Measurements from ENCODE around the gene APIP.

Gene APIP

GRCh38 chr11:34890089-34890488 is 26.1 kb downstream of the APIP start:
- DNase-seq (ENCODE audit: low read depth, low spot score): no peak

- no peak for DNase-seq (ENCODE audit: low read depth, low spot score)
Observed at GRCh38 chr11:34887260-34887659, 28.9 kb downstream of the APIP start.

- DNase-seq (ENCODE audit: low read depth, low spot score): no peak
Observed at GRCh38 chr11:34886609-34887008, 29.6 kb downstream of the APIP start.

GRCh38 chr11:34881900-34882299 is 34.3 kb downstream of the APIP start:
- no peak for DNase-seq (ENCODE audit: low read depth, low spot score)

- no peak for DNase-seq (ENCODE audit: low read depth, low spot score)
Observed at GRCh38 chr11:34877375-34877975, 38.7 kb downstream of the APIP start.

DNA sequence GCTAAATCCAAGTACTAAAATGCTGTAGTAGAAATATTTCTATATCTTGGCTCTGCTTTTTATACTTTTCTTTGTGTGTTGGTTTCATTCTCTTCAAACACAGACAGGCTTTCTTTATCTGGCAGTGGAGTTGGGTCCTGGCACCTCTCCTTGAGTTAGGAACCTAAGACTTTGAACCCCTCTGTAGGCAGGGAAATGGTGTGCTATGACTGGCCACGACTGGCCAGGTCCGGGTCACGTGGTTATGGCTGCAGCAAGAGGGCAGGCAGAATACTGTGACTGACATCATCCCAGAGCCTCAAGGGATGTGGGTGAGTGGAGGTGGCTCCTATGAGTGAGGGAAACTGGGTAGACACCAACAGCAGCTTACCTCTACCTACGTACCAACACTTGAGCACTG is 42.0 kb downstream of the APIP start:
- DNase-seq (ENCODE audit: low read depth, low spot score): no peak

- DNase-seq (ENCODE audit: low read depth, low spot score): no peak
Observed at GRCh38 chr11:34870548-34871196, 45.5 kb downstream of the APIP start.

GRCh38 chr11:34869425-34869824 is 46.8 kb downstream of the APIP start:
- DNase-seq (ENCODE audit: low read depth, low spot score): peak; percentile 25

DNA sequence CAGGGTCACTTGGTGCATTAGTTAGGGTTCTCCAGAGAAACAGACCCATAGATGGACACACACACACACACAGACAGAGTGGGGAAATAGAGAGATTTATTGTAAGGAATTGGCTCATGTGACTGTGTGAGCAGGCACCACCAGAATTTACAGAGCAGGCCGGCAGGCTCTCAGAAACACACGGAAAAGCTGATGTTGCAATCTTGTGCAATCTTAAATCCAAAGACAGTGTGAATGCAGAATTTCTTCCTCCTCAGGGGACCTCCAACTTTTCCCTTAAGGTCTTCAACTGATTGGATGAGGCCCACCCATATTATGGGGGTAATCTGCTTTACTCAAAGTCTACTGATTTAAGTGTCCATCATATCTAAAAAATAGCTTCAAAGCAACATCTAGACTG is 49.8 kb downstream of the APIP start:
- DNase-seq (ENCODE audit: low read depth, low spot score): no peak

DNA sequence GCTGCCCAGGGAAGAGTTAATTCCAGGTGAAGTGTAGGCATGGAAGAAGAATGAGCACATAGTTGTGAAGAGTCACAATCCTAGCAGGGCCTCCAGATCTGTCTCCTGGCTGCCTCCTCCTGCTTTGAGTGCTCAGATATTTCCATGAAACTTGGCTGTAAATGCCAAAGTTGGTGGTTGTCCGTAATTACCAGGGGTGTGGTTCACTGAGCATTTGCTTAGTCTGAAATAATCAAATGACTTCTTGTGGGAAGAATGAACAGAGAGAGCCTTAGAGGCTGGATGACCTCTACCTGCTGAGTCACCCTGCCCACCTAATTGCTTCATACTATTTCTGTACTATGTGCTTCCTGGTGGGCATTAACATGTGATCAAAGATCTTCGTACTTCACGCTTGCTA is 50.9 kb downstream of the APIP start:
- no peak for DNase-seq (ENCODE audit: low read depth, low spot score)

- DNase-seq (ENCODE audit: low read depth, low spot score): no peak
Observed at GRCh38 chr11:34864424-34864823, 51.8 kb downstream of the APIP start.

DNA sequence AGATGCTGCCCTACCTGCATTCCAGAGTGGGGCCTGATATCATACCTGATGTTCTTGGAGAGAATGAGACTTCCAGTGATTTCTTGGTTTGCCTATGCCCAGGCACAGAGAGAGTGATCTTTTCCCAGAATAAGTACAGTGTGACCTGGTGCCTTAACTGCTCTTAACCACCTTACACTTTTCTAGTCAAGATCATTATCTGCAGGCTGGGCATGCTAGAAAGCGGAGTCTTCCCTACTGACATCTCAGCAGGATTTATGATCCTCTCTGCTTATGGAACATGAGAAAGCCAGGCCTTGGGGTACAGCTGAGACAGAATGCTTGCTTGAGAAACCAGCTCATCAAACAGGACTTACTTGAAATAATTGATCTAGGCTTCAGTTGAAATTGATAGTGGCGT is 53.1 kb downstream of the APIP start:
- DNase-seq (ENCODE audit: low read depth, low spot score): no peak

- DNase-seq (ENCODE audit: low read depth, low spot score): no peak
Observed at GRCh38 chr11:34860518-34860917, 55.7 kb downstream of the APIP start.

GRCh38 chr11:34860034-34860433 is 56.1 kb downstream of the APIP start:
- DNase-seq (ENCODE audit: low read depth, low spot score): no peak

GRCh38 chr11:34859496-34859895 is 56.7 kb downstream of the APIP start:
- no peak for DNase-seq (ENCODE audit: low read depth, low spot score)

- DNase-seq (ENCODE audit: low read depth, low spot score): no peak
Observed at GRCh38 chr11:34857463-34857862, 58.7 kb downstream of the APIP start.

DNA sequence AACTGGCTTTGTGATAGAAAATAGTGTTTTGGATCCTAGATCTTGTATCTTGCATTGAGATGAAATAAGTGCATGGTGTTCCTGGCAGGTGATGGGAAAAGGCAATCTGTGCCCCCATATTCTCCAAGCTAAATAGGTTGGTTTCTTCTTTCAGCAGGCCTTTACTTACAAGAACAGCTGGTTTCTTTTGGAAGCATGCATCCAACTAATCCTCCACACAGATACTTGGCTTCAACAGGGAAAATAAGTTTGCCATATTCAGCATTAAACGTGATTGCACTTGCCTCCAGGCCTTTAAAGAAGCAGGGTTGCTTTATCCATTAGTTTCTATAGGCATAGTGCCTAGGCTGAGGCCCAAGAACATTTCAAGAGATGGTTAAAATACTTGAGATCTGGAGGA is 59.9 kb downstream of the APIP start:
- DNase-seq (ENCODE audit: low read depth, low spot score): no peak

GRCh38 chr11:34855754-34856095 is 60.5 kb downstream of the APIP start:
- DNase-seq (ENCODE audit: low read depth, low spot score): no peak

DNA sequence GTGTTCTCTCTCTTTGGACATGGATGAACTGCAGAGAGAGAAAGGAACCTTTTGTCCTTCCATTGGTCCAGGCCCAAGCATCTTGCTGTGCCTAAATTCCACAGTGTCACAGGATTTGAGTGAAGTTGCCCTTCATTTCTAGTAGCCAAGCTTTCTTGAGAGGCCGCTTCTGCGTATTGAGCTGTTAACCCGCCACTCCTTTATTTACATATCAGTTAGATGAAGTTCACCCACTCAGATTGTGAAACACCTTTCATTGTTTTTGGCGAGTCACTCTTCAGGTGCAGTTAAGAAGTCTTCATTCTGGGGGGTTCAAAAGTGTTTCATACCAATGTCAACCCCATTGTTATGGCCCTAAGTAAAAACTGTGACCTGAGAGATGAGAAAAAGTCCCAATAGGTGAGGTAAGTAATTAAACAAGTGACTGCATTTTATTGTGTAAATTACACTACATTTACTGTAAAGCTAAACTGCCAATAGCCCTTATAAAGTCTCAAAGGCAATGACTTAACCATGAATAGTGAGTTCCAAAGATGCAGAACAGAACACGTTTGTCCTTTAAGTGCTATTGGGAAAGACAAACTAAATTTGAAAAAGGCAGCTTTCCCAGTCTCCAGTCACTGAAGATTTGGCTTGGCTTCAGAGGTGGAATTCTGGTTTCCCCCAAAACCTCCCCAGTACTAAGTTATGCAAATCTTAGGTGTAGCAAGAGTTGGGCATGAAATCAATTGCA is 61.0 kb downstream of the APIP start:
- no peak for DNase-seq (ENCODE audit: low read depth, low spot score)

- DNase-seq (ENCODE audit: low read depth, low spot score): no peak
Observed at GRCh38 chr11:34851916-34852315, 64.3 kb downstream of the APIP start.

- no peak for DNase-seq (ENCODE audit: low read depth, low spot score)
Observed at GRCh38 chr11:34850334-34850733, 65.8 kb downstream of the APIP start.

DNA sequence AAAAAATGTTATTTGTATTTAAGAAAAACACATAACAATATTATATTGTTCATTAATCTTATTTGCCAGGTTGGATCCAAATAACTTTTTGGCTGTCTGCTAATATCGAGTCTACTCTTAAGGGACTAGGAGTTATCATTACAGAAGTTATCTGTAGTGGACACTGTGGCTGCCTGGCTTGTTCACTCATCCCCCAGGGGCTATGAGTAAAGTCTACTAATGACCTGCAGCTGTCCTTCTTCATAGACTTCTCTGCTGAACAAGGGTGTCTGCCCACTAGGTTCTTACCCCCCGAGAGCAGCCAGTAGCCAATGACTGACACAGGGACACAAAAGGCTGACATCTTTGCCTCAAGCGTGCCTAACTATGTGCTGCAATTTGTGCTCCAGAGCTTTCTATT is 69.7 kb downstream of the APIP start:
- no peak for DNase-seq (ENCODE audit: low read depth, low spot score)

DNA sequence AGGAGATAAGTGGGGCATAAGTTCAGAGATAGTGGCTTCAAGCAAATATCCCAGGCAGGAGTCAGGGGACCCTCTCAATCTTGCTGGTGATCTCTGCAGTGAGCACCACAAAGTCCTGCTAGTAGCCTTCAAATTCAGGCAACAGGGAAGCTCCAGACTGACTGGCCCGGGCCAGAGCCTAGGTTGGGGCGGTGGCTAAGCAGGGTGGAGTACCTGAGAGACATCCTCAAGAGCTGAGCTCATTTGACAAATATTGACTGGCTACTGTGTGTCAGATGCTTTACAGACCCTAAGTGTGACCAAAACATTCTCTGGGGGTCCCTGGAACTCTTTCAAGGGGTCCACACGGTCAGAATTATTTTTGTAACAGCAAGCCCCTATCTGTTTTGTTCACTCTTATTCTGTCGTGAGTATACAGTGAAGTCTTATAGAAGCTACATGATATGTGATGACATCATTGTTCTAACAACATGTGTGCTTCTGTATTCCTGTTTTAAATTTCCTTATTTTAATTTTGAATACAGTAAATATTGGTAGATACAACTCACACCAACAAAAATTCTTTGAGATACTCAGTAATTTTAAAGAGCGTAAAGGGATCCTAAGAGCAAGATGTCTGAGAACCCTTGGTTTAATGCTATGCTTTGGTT is 71.6 kb downstream of the APIP start:
- no peak for DNase-seq (ENCODE audit: low read depth, low spot score)
